ENCODE data around the gene KCNK1.

- TF ChIP-seq YY1 (IDR thresholded peaks at IDR 0.05; ENCODE audit: insufficient read depth, insufficient read length) (no peak), ZNF274 (IDR thresholded peaks at IDR 0.05; ENCODE audit: low read depth, low read length) (no peak)
These were observed 65.1 kb downstream of the KCNK1 start for GRCh38 chr1:233679030-233679429.
